PFSK-1 (cell line): ENCODE measurements around the gene SIPA1L3.

Experiments used
- FOXP2 ChIP-seq: optimal IDR thresholded peaks from 2 replicates; pipeline ENCODE3; 2011; ENCODE audit warnings: borderline replicate concordance, control low read depth, inconsistent platforms; ENCODE audit not compliant: insufficient read depth; ENCODE audit errors: extremely low read length, extremely low read depth
- POLR2AphosphoS5 ChIP-seq: IDR thresholded peaks from 2 replicates; pipeline ENCODE4 v1.6.1; 2012; ENCODE audit warnings: low read depth, mild to moderate bottlenecking, control low read depth, low read length, moderate library complexity
- REST ChIP-seq, 2 experiments: IDR thresholded peaks; 2 replicates each; pipeline versions ENCODE4 v1.6.1 to v1.8.0; 2011 to 2012; ENCODE audit warnings: low read depth in 2 of 2, low read length in 2 of 2, control low read depth in 1 of 2, inconsistent platforms in 1 of 2, mild to moderate bottlenecking in 1 of 2, moderate library complexity in 1 of 2; ENCODE audit not compliant: insufficient read depth in 1 of 2
- SIN3A ChIP-seq: IDR thresholded peaks from 2 replicates; pipeline ENCODE4 v1.6.1; 2012; ENCODE audit warnings: mild to moderate bottlenecking, low read length, moderate library complexity, borderline replicate concordance; ENCODE audit not compliant: insufficient read depth
- TAF1 ChIP-seq: IDR thresholded peaks from 2 replicates; pipeline ENCODE4 v1.6.1; 2012; ENCODE audit warnings: low read length, control low read depth, borderline replicate concordance; ENCODE audit not compliant: insufficient read depth

SIPA1L3 gene

GRCh38 chr19:37977992-37978391 lies 71.0 kb downstream of the SIPA1L3 start:
- TF ChIP-seq POLR2AphosphoS5 (no peak), REST (IDR thresholded peaks at IDR 0.05; ENCODE audit: insufficient read depth in 1 of 2, low read depth in 2 of 2, low read length in 2 of 2) (no peak), SIN3A (no peak), TAF1 (no peak), FOXP2 (no peak)

- TF ChIP-seq SIN3A (no peak), REST (IDR thresholded peaks at IDR 0.05; ENCODE audit: insufficient read depth in 1 of 2, low read depth in 2 of 2, low read length in 2 of 2) (no peak), TAF1 (no peak), FOXP2 (no peak), POLR2AphosphoS5 (no peak)
Measured at GRCh38 chr19:37979547-37980082, 72.6 kb downstream of the SIPA1L3 start.

GRCh38 chr19:37980419-37981170 lies 73.6 kb downstream of the SIPA1L3 start:
- no peak for TF ChIP-seq SIN3A
- no peak for TF ChIP-seq FOXP2
- no peak for TF ChIP-seq REST (IDR thresholded peaks at IDR 0.05; ENCODE audit: insufficient read depth in 1 of 2, low read depth in 2 of 2, low read length in 2 of 2)
- TF ChIP-seq POLR2AphosphoS5, result no peak
- TF ChIP-seq TAF1, result no peak

GRCh38 chr19:37981785-37982475 lies 74.9 kb downstream of the SIPA1L3 start:
- TF ChIP-seq FOXP2 (no peak), REST (IDR thresholded peaks at IDR 0.05; ENCODE audit: insufficient read depth in 1 of 2, low read depth in 2 of 2, low read length in 2 of 2) (peak in 1 of 2 experiments; percentile 31; a peak in 1 of 4 replicates), TAF1 (no peak)
